Measurements from ENCODE around the gene TMEM156. TPM values are rescaled to one million over a fixed set of nuclear protein-coding genes. Genes with fewer than 3 reads are reported as not detected.

Gene TMEM156
- polyA plus RNA-seq, 1 donor from 2014 or later: not detected

- Histone ChIP-seq H2AFZ (ENCODE audit: low read depth, low read length) (no peak overlapping the region), H3K9me3 (ENCODE audit: low read length) (no peaks in the 10 kb centered on the region), H3K36me3 (ENCODE audit: insufficient read depth, low read length) (no peaks in the 10 kb centered on the region), H3K79me2 (replicated peaks; ENCODE audit: insufficient read depth, low read length) (no peaks in the 10 kb centered on the region), H3K4me3 (ENCODE audit: low read length) (no peak overlapping the region), H4K20me1 (ENCODE audit: insufficient read depth) (no peaks in the 10 kb centered on the region), H3K9ac (ENCODE audit: low read length) (no peak overlapping the region), H3K9me2 (ENCODE audit: insufficient read depth, low read length) (no peaks in the 10 kb centered on the region), H3K4me2 (ENCODE audit: low read length) (no peak overlapping the region), H3F3A (ENCODE audit: insufficient read depth, low read length, poor library complexity, severe bottlenecking) (no peaks in the 10 kb centered on the region), H3K27ac (ENCODE audit: low read length) (no peak overlapping the region), H3K27me3 (ENCODE audit: insufficient read depth, low read depth, low read length) (no peaks in the 10 kb centered on the region)
- TF ChIP-seq, protein P1, sequence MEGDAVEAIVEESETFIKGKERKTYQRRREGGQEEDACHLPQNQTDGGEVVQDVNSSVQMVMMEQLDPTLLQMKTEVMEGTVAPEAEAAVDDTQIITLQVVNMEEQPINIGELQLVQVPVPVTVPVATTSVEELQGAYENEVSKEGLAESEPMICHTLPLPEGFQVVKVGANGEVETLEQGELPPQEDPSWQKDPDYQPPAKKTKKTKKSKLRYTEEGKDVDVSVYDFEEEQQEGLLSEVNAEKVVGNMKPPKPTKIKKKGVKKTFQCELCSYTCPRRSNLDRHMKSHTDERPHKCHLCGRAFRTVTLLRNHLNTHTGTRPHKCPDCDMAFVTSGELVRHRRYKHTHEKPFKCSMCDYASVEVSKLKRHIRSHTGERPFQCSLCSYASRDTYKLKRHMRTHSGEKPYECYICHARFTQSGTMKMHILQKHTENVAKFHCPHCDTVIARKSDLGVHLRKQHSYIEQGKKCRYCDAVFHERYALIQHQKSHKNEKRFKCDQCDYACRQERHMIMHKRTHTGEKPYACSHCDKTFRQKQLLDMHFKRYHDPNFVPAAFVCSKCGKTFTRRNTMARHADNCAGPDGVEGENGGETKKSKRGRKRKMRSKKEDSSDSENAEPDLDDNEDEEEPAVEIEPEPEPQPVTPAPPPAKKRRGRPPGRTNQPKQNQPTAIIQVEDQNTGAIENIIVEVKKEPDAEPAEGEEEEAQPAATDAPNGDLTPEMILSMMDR (IDR thresholded peaks at IDR 0.05; ENCODE audit: poor library complexity, severe bottlenecking): no peak
- TF ChIP-seq RAD21 (conservative IDR thresholded peaks at IDR 0.05): no peak
- no peak for TF ChIP-seq EZH2 (IDR thresholded peaks at IDR 0.05; ENCODE audit: borderline replicate concordance, insufficient read depth, low read length, poor library complexity, severe bottlenecking)
These were observed 12.1 kb downstream of the TMEM156 start for GRCh38 chr4:39020130-39020529.

GRCh38 chr4:39014028-39014427 is 18.2 kb downstream of the TMEM156 start:
- Histone ChIP-seq H4K20me1 (ENCODE audit: insufficient read depth) (no peaks in the 10 kb centered on the region), H3K27ac (ENCODE audit: low read length) (no peak overlapping the region), H3K36me3 (ENCODE audit: insufficient read depth, low read length) (no peaks in the 10 kb centered on the region), H2AFZ (ENCODE audit: low read depth, low read length) (no peak overlapping the region), H3K4me3 (ENCODE audit: low read length) (no peak overlapping the region), H3K9me3 (ENCODE audit: low read length) (no peaks in the 10 kb centered on the region), H3K27me3 (ENCODE audit: insufficient read depth, low read depth, low read length) (no peaks in the 10 kb centered on the region), H3K79me2 (replicated peaks; ENCODE audit: insufficient read depth, low read length) (no peaks in the 10 kb centered on the region), H3F3A (ENCODE audit: insufficient read depth, low read length, poor library complexity, severe bottlenecking) (no peaks in the 10 kb centered on the region), H3K4me2 (ENCODE audit: low read length) (no peak overlapping the region), H3K9ac (ENCODE audit: low read length) (no peak overlapping the region), H3K9me2 (ENCODE audit: insufficient read depth, low read length) (no peaks in the 10 kb centered on the region)
- TF ChIP-seq, protein P2, sequence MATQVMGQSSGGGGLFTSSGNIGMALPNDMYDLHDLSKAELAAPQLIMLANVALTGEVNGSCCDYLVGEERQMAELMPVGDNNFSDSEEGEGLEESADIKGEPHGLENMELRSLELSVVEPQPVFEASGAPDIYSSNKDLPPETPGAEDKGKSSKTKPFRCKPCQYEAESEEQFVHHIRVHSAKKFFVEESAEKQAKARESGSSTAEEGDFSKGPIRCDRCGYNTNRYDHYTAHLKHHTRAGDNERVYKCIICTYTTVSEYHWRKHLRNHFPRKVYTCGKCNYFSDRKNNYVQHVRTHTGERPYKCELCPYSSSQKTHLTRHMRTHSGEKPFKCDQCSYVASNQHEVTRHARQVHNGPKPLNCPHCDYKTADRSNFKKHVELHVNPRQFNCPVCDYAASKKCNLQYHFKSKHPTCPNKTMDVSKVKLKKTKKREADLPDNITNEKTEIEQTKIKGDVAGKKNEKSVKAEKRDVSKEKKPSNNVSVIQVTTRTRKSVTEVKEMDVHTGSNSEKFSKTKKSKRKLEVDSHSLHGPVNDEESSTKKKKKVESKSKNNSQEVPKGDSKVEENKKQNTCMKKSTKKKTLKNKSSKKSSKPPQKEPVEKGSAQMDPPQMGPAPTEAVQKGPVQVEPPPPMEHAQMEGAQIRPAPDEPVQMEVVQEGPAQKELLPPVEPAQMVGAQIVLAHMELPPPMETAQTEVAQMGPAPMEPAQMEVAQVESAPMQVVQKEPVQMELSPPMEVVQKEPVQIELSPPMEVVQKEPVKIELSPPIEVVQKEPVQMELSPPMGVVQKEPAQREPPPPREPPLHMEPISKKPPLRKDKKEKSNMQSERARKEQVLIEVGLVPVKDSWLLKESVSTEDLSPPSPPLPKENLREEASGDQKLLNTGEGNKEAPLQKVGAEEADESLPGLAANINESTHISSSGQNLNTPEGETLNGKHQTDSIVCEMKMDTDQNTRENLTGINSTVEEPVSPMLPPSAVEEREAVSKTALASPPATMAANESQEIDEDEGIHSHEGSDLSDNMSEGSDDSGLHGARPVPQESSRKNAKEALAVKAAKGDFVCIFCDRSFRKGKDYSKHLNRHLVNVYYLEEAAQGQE (IDR thresholded peaks at IDR 0.05; ENCODE audit: borderline replicate concordance): no peak
- TF ChIP-seq EZH2 (IDR thresholded peaks at IDR 0.05; ENCODE audit: borderline replicate concordance, insufficient read depth, low read length, poor library complexity, severe bottlenecking) (no peak), RAD21 (conservative IDR thresholded peaks at IDR 0.05) (no peak), POLR2AphosphoS5 (IDR thresholded peaks at IDR 0.05) (no peak), MXI1 (conservative IDR thresholded peaks at IDR 0.05; ENCODE audit: poor library complexity, severe bottlenecking) (no peak), SMC3 (conservative IDR thresholded peaks at IDR 0.05; ENCODE audit: poor library complexity) (no peak), EP300 (conservative IDR thresholded peaks at IDR 0.05; ENCODE audit: poor library complexity, severe bottlenecking) (no peak), TAF1 (IDR thresholded peaks at IDR 0.05; ENCODE audit: low read depth) (no peak)
- TF ChIP-seq, protein P1 (IDR thresholded peaks at IDR 0.05; ENCODE audit: poor library complexity, severe bottlenecking): no peak

Data from neural cell (in vitro differentiated cells).